Measurements from ENCODE around the gene SOAT1. TPM values are rescaled to one million over a fixed set of nuclear protein-coding genes. Genes with fewer than 3 reads are reported as not detected.

Gene SOAT1
- total RNA-seq, 1 donor from 2014 or later: 9.8 TPM

- H3K9me3 ChIP-seq (replicated peaks): no peaks in the 10 kb centered on the region
- no peaks in the 10 kb centered on the region for H3K27me3 ChIP-seq (ENCODE audit: low read depth)
- DNase-seq: no peak
- no peaks in the 10 kb centered on the region for H3K36me3 ChIP-seq
- peak overlapping the region; percentile 82 for H3K4me3 ChIP-seq
- TF ChIP-seq CTCF (IDR thresholded peaks at IDR 0.05; ENCODE audit: borderline replicate concordance): no peak
- intact Hi-C loops (cut with micrococcal nuclease): loop anchor here (5.0 kb wide), 1 partner anchor 284 kb away; the partner anchor contains the start of gene TOR3A
- peak overlapping the region; percentile 92 for H3K27ac ChIP-seq (replicated peaks)
- H3K4me1 ChIP-seq: peaks cover 15% of the 10 kb centered on the region
Observed at GRCh38 chr1:179366093-179366800, 72.7 kb downstream of the SOAT1 start.

- peak; percentile 81 for TF ChIP-seq CTCF (IDR thresholded peaks at IDR 0.05; ENCODE audit: borderline replicate concordance)
- H3K4me1 ChIP-seq: peaks cover 15% of the 10 kb centered on the region
- no peak for DNase-seq
- H3K27ac ChIP-seq (replicated peaks): no peak overlapping the region
- no peaks in the 10 kb centered on the region for H3K27me3 ChIP-seq (ENCODE audit: low read depth)
- H3K36me3 ChIP-seq: no peaks in the 10 kb centered on the region
- intact Hi-C loops (cut with micrococcal nuclease): loop anchor here (5.0 kb wide), 1 partner anchor 288 kb away; the partner anchor contains the start of gene TOR3A
- H3K9me3 ChIP-seq (replicated peaks): no peaks in the 10 kb centered on the region
- no peak overlapping the region for H3K4me3 ChIP-seq
Observed at GRCh38 chr1:179369751-179370341, 76.2 kb downstream of the SOAT1 start.

GRCh38 chr1:179372160-179372559 lies 78.6 kb downstream of the SOAT1 start:
- TF ChIP-seq CTCF (IDR thresholded peaks at IDR 0.05; ENCODE audit: borderline replicate concordance): no peak
- Histone ChIP-seq H3K27me3 (ENCODE audit: low read depth) (no peaks in the 10 kb centered on the region), H3K9me3 (replicated peaks) (no peaks in the 10 kb centered on the region), H3K4me1 (no peaks in the 10 kb centered on the region), H3K4me3 (no peak overlapping the region), H3K27ac (replicated peaks) (no peak overlapping the region), H3K36me3 (no peaks in the 10 kb centered on the region)
- intact Hi-C loops (cut with micrococcal nuclease): no loop called here
- DNase-seq: no peak

GRCh38 chr1:179376223-179376622 lies 82.6 kb downstream of the SOAT1 start:
- H3K36me3 ChIP-seq: no peaks in the 10 kb centered on the region
- no peak overlapping the region for H3K27ac ChIP-seq (replicated peaks)
- DNase-seq: no peak
- H3K27me3 ChIP-seq (ENCODE audit: low read depth): no peaks in the 10 kb centered on the region
- H3K4me3 ChIP-seq: no peak overlapping the region
- TF ChIP-seq CTCF (IDR thresholded peaks at IDR 0.05; ENCODE audit: borderline replicate concordance): no peak
- no peaks in the 10 kb centered on the region for H3K9me3 ChIP-seq (replicated peaks)
- intact Hi-C loops (cut with micrococcal nuclease): no loop called here
- H3K4me1 ChIP-seq: no peaks in the 10 kb centered on the region

GRCh38 chr1:179380299-179380698 lies 86.7 kb downstream of the SOAT1 start:
- H3K9me3 ChIP-seq (replicated peaks): no peaks in the 10 kb centered on the region
- no peak for DNase-seq
- TF ChIP-seq CTCF (IDR thresholded peaks at IDR 0.05; ENCODE audit: borderline replicate concordance): no peak
- no peaks in the 10 kb centered on the region for H3K27me3 ChIP-seq (ENCODE audit: low read depth)
- H3K27ac ChIP-seq (replicated peaks): no peak overlapping the region
- H3K4me3 ChIP-seq: no peak overlapping the region
- no peaks in the 10 kb centered on the region for H3K36me3 ChIP-seq
- no peaks in the 10 kb centered on the region for H3K4me1 ChIP-seq
- intact Hi-C loops (cut with micrococcal nuclease): no loop called here

Data from left ventricle myocardium inferior (tissue), 1 donor.